Neural progenitor cell (in vitro differentiated cells): ENCODE data around the gene ECM1. TPM values are rescaled to one million over a fixed set of nuclear protein-coding genes. Genes with fewer than 3 reads are reported as not detected.

ENCODE experiments used
- DNase-seq: peaks from one replicate; pipeline ENCODE4 v3.0.0-alpha.2; 2016; ENCODE audit warnings: low spot score
- H2AFZ ChIP-seq: fragments of 200-600 bp; sonication (generic); replicated peaks from 2 replicates; pipeline ENCODE4 v1.6.1; 2016; ENCODE audit warnings: antibody characterized with exemption
- H3F3A ChIP-seq: fragments of 200-600 bp; sonication (generic); 2 replicates; pipeline ENCODE4 v1.6.1; 2016; ENCODE audit warnings: antibody characterized with exemption, low read depth
- H3K27ac ChIP-seq: fragments of 200-600 bp; sonication (generic); 2 replicates; pipeline ENCODE4 v1.5.1; 2016; ENCODE audit warnings: mild to moderate bottlenecking
- H3K27me3 ChIP-seq: fragments of 200-600 bp; sonication (generic); 2 replicates; pipeline ENCODE4 v1.6.1; 2016; ENCODE audit warnings: mild to moderate bottlenecking, moderate library complexity
- H3K36me3 ChIP-seq: fragments of 200-600 bp; sonication (generic); 2 replicates; pipeline ENCODE4 v1.5.1; 2016
- H3K4me1 ChIP-seq: fragments of 200-600 bp; sonication (generic); 2 replicates; pipeline ENCODE4 v1.6.1; 2016; ENCODE audit warnings: mixed run types
- H3K4me2 ChIP-seq: fragments of 200-600 bp; sonication (generic); 2 replicates; pipeline ENCODE4 v1.6.1; 2016
- H3K4me3 ChIP-seq: fragments of 200-600 bp; sonication (generic); 2 replicates; pipeline ENCODE4 v1.5.1; 2016
- H3K79me2 ChIP-seq: fragments of 200-600 bp; sonication (generic); 2 replicates; pipeline ENCODE4 v1.6.1; 2016; ENCODE audit warnings: low read depth
- H3K9ac ChIP-seq: fragments of 200-600 bp; sonication (generic); 2 replicates; pipeline ENCODE4 v1.6.1; 2016
- H3K9me3 ChIP-seq: fragments of 200-600 bp; sonication (generic); 2 replicates; pipeline ENCODE4 v1.5.1; 2016; ENCODE audit warnings: low read depth
- H4K20me1 ChIP-seq: fragments of 200-600 bp; sonication (generic); 2 replicates; pipeline ENCODE4 v1.6.1; 2016; ENCODE audit warnings: low read depth
- H3K27ac Mint-ChIP-seq: 3 replicates; pipeline ENCODE4 v1.8.0; 2021; ENCODE audit warnings: mixed read lengths
- H3K27me3 Mint-ChIP-seq: 2 replicates; pipeline ENCODE4 v1.8.0; 2022; ENCODE audit warnings: low read depth, mild to moderate bottlenecking, inconsistent platforms, moderate library complexity, mixed read lengths; ENCODE audit not compliant: insufficient read depth
- H3K36me3 Mint-ChIP-seq: 3 replicates; pipeline ENCODE4 v1.8.0; 2021; ENCODE audit warnings: mixed read lengths
- H3K4me1 Mint-ChIP-seq: 3 replicates; pipeline ENCODE4 v1.8.0; 2021; ENCODE audit warnings: mixed read lengths
- H3K4me3 Mint-ChIP-seq: 3 replicates; pipeline ENCODE4 v1.8.0; 2021; ENCODE audit warnings: mild to moderate bottlenecking, moderate library complexity, mixed read lengths
- H3K9me3 Mint-ChIP-seq: 3 replicates; pipeline ENCODE4 v1.8.0; 2020; ENCODE audit warnings: mixed read lengths
- EZH2 ChIP-seq: fragments of 200-600 bp; sonication (generic); IDR thresholded peaks from 2 replicates; pipeline ENCODE4 v1.6.1; 2017; ENCODE audit warnings: antibody characterized with exemption, mild to moderate bottlenecking, moderate library complexity
- EZH2phosphoT487 ChIP-seq: fragments of 200-600 bp; sonication (generic); IDR thresholded peaks from 2 replicates; pipeline ENCODE4 v1.6.1; 2017; ENCODE audit warnings: antibody characterized with exemption
- microRNA-seq: library from miRNA; unstranded; fragments of <30 nt; microRNA quantifications from one replicate; pipeline ENCODE4, GENCODE V29; 2016
- small RNA-seq: library from RNA; depleted of rRNA; stranded (forward); fragments of <200 nt; gene quantifications from one replicate; pipeline ENCODE3, GENCODE V24; 2015
- total RNA-seq: library from RNA; depleted of rRNA; stranded (reverse); fragments of >200 nt; gene quantifications from 2 replicates; pipeline ENCODE4 v1.2.3, GENCODE V29; 2015; ENCODE audit warnings: low replicate concordance
- TF ChIP-seq, protein P1 (sequence below): fragments of 200-600 bp; sonication (generic); IDR thresholded peaks from 2 replicates; pipeline ENCODE4 v1.5.1; 2017; ENCODE audit warnings: antibody characterized with exemption, mild to moderate bottlenecking

The ECM1 gene
- total RNA-seq, 1 donor from 2014 or later, result 0.30 TPM

DNA sequence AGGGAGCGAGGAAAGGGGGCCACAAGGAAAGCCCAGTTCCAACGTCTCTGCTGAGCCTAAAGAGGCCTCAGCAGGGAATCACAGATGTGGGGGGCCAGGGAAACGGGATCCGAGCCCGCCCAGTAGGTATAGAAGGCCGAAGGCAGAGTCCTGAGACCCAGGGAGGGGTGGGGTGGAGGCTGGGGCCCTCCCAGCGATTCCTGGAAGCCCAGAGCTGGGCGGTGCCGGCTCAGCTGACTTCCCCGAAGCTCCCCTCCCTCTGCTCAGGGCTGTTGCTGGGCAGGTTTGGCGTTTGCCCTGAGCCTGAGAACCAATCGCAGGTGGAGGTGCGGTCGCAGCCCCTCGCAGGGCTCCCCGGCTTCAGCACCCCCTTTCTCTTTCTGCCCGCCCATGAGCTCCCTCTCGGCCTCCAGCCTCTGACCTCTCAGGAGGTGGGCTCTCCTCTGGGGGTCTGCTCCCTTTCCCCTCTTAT, 54.1 kb downstream of the ECM1 start:
- Mint-ChIP-seq H3K4me3 (peak overlapping the region; percentile 87), H3K9me3 (no peaks in the 10 kb centered on the region), H3K27ac (peak overlapping the region; percentile 99), H3K36me3 (no peaks in the 10 kb centered on the region), H3K27me3 (peaks cover 2% of the 10 kb centered on the region), H3K4me1 (peaks cover 46% of the 10 kb centered on the region)
- peak overlapping the region; percentile 6 for H2AFZ ChIP-seq
- no peak for TF ChIP-seq EZH2phosphoT487
- no peak for TF ChIP-seq EZH2
- TF ChIP-seq, protein P1, sequence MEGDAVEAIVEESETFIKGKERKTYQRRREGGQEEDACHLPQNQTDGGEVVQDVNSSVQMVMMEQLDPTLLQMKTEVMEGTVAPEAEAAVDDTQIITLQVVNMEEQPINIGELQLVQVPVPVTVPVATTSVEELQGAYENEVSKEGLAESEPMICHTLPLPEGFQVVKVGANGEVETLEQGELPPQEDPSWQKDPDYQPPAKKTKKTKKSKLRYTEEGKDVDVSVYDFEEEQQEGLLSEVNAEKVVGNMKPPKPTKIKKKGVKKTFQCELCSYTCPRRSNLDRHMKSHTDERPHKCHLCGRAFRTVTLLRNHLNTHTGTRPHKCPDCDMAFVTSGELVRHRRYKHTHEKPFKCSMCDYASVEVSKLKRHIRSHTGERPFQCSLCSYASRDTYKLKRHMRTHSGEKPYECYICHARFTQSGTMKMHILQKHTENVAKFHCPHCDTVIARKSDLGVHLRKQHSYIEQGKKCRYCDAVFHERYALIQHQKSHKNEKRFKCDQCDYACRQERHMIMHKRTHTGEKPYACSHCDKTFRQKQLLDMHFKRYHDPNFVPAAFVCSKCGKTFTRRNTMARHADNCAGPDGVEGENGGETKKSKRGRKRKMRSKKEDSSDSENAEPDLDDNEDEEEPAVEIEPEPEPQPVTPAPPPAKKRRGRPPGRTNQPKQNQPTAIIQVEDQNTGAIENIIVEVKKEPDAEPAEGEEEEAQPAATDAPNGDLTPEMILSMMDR, result no peak
- H3K4me3 ChIP-seq, result peak overlapping the region; percentile 64
- peaks cover 5% of the 10 kb centered on the region for H4K20me1 ChIP-seq
- peak; percentile 94 for DNase-seq
- H3K27ac ChIP-seq, result peak overlapping the region; percentile 98
- H3F3A ChIP-seq, result peaks cover 39% of the 10 kb centered on the region
- peaks cover 31% of the 10 kb centered on the region for H3K4me1 ChIP-seq
- H3K9ac ChIP-seq, result peak overlapping the region; percentile 78
- no peaks in the 10 kb centered on the region for H3K27me3 ChIP-seq
- peak overlapping the region; percentile 89 for H3K4me2 ChIP-seq
- no peaks in the 10 kb centered on the region for H3K36me3 ChIP-seq
- H3K79me2 ChIP-seq, result peaks cover 49% of the 10 kb centered on the region
- no peaks in the 10 kb centered on the region for H3K9me3 ChIP-seq

DNA sequence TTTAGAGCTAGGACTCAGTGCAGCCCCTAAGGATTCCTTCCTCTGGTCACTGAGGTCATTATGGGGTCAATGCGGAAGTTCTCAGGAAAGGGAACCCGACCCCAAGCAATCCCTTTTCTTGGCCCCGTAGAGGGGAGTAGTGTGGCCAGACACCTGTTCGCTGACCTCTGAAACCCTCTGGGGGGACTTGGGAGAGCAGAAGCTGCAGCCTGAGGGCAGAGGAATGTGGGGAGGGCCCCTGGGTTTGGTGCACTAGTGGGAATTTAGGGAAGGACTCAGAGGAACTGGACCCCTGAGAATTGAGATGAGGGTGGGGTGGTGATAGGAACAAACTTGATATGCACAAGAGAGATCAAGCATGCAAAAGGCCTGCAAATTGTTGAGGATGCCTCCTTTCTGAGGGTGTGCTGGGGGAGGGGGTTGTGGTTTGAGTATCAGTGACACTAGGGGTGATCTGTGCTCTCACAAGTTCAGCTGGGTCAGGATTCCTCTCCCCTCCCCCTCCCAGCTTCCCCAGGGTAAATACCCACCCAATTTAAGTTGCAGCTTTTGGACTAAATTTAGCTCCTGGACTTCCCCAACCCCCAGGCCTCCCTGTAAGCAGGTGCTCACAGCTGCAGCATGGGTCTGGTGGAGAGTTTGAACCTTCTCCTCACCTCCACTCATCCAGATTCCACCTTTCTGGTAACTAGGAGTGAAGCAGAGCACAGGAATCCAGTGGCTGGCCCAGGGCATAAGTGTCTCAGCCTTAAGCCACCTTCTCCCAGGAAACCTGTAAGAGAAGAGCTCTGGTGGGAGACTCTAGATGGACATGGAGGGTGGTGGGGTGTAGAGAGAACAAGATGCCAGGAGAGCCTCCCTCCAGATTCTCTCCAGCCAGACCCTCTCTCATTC, 54.8 kb downstream of the ECM1 start:
- peak overlapping the region; percentile 6 for H2AFZ ChIP-seq
- peaks cover 37% of the 10 kb centered on the region for H3K4me1 ChIP-seq

More for the DNA sequence above, 54.8 kb downstream of the ECM1 start:
- Histone ChIP-seq H3K79me2 (peaks cover 55% of the 10 kb centered on the region), H3F3A (peaks cover 45% of the 10 kb centered on the region), H3K4me2 (peak overlapping the region; percentile 89), H3K4me3 (peak overlapping the region; percentile 64), H4K20me1 (peaks cover 5% of the 10 kb centered on the region), H3K9ac (peak overlapping the region; percentile 36), H3K36me3 (no peaks in the 10 kb centered on the region), H3K9me3 (no peaks in the 10 kb centered on the region), H3K27me3 (no peaks in the 10 kb centered on the region), H3K27ac (peak overlapping the region; percentile 98)
- H3K27me3 Mint-ChIP-seq, result peaks cover 2% of the 10 kb centered on the region
- H3K4me3 Mint-ChIP-seq, result peak overlapping the region; percentile 87
- H3K27ac Mint-ChIP-seq, result peak overlapping the region; percentile 96
- H3K9me3 Mint-ChIP-seq, result no peaks in the 10 kb centered on the region
- peaks cover 53% of the 10 kb centered on the region for H3K4me1 Mint-ChIP-seq
- no peaks in the 10 kb centered on the region for H3K36me3 Mint-ChIP-seq
- DNase-seq, result peak; percentile 73
- TF ChIP-seq EZH2 (no peak), EZH2phosphoT487 (no peak)
- TF ChIP-seq, protein P1, result no peak

Small RNA genes lying within 50 kb of the gene (microRNA-seq; reads per million reads assigned to microRNA genes)
- gene MIR4257, result not detected
- not detected for gene MIR6878

Small RNA genes lying within 50 kb of the gene (small RNA-seq; reads per million reads assigned to genes)
- gene MIR4257, result not detected

Other genes starting within 250 kb of the ECM1 start
- 63.0 and 118 TPM in 2 replicates for gene APH1A, start 239.1 kb upstream of the ECM1 start, total RNA-seq
- 19.7 and 26.7 TPM in 2 replicates for gene C1orf54, start 235.3 kb upstream of the ECM1 start, total RNA-seq
- 22.6 and 25.3 TPM in 2 replicates for gene CIART, start 225.6 kb upstream of the ECM1 start, total RNA-seq
- 53.1 and 75.1 TPM in 2 replicates for gene MRPS21, start 214.2 kb upstream of the ECM1 start, total RNA-seq
- 69.7 and 86.2 TPM in 2 replicates for gene PRPF3, start 186.6 kb upstream of the ECM1 start, total RNA-seq
- 19.7 and 20.0 TPM in 2 replicates for gene RPRD2, start 144.0 kb upstream of the ECM1 start, total RNA-seq
- 29.6 and 29.8 TPM in 2 replicates for gene TARS2, start 20.7 kb upstream of the ECM1 start, total RNA-seq
- gene FALEC, start 7.6 kb downstream of the ECM1 start, total RNA-seq, result 0.96 TPM in 1 of 2 replicates, not detected in the other
- not detected in 2 replicates for gene ADAMTSL4, start 41.3 kb downstream of the ECM1 start, total RNA-seq
- 202 and 232 TPM in 2 replicates for gene MCL1, start 71.5 kb downstream of the ECM1 start, total RNA-seq
- gene ENSA, start 121.5 kb downstream of the ECM1 start, total RNA-seq, result 133 and 201 TPM in 2 replicates
- gene GOLPH3L, start 189.0 kb downstream of the ECM1 start, total RNA-seq, result 28.9 and 29.3 TPM in 2 replicates
- not detected in 2 replicates for gene HORMAD1, start 212.8 kb downstream of the ECM1 start, total RNA-seq